ENCODE measurements around the gene C17orf58. TPM values are rescaled to one million over a fixed set of nuclear protein-coding genes. Genes with fewer than 3 reads are reported as not detected.

C17orf58 gene
- total and polyA plus RNA-seq, 2 of the 8 experiments (the other 6 are each of a cell fraction or from before 2014, with no cell fraction given): 22.6 to 24.1 TPM

- no peak for FAIRE-seq
- H2AK5ac ChIP-seq (ENCODE audit: low read depth, low read length): no peak overlapping the region
- H4K91ac ChIP-seq (replicated peaks; ENCODE audit: insufficient read length, low read length): no peak overlapping the region
- no peaks in the 10 kb centered on the region for H4K20me1 ChIP-seq (replicated peaks in 1 of 2; ENCODE audit: control insufficient read depth in 1 of 2, insufficient read depth in 2 of 2, low read length in 2 of 2)
- H3K9ac ChIP-seq (replicated peaks in 1 of 4; ENCODE audit: extremely low read depth in 1 of 4, low read depth in 3 of 4, low read length in 3 of 4): no peak overlapping the region
- no peak overlapping the region for H4K8ac ChIP-seq (ENCODE audit: extremely low read depth, insufficient read depth, low read length)
- 0 out of 2 replicates have a peak overlapping the region, but pooled peaks have one; percentile 72 for H2BK15ac ChIP-seq (ENCODE audit: low read length)
- CTCF ChIA-PET (ENCODE audit: partially characterized antibody): interaction anchor here (0.5 to 2.1 kb wide), 12 partner anchors 8 to 280 kb away, joined by 3 to 9 read pairs (median 3); partner anchors contain the start of gene C17orf58
- no peak overlapping the region for H3K4me3 ChIP-seq (ENCODE audit: extremely low read depth in 1 of 4, insufficient read depth in 2 of 4, low read depth in 3 of 4, low read length in 4 of 4)
- no peaks in the 10 kb centered on the region; a peak in 1 of 7 replicates for H3K4me1 ChIP-seq (replicated peaks in 1 of 4; ENCODE audit: control insufficient read depth in 3 of 4, insufficient read depth in 4 of 4, low read length in 3 of 4)
- H2BK20ac ChIP-seq (ENCODE audit: low read length): no peak overlapping the region
- no peaks in the 10 kb centered on the region for H3K79me1 ChIP-seq (ENCODE audit: low read depth, low read length)
- no peak overlapping the region for H3K27ac ChIP-seq (ENCODE audit: low read depth, low read length)
- H4K5ac ChIP-seq (ENCODE audit: insufficient read length, low read depth, low read length): no peak overlapping the region
- POLR2A ChIA-PET (ENCODE audit: partially characterized antibody): interaction anchor here (0.7 to 6.7 kb wide), 7 partner anchors 13 to 235 kb away, joined by 3 to 104 read pairs (median 3); partner anchors contain the start of gene KPNA2
- H3K27me3 ChIP-seq (replicated peaks in 1 of 4; ENCODE audit: control insufficient read depth in 3 of 4, extremely low read depth in 1 of 4, insufficient read depth in 3 of 4, low read length in 3 of 4): no peaks in the 10 kb centered on the region
- H3K79me2 ChIP-seq (ENCODE audit: control insufficient read depth in 1 of 2, insufficient read depth in 2 of 2, low read length in 2 of 2): no peaks in the 10 kb centered on the region
- 89% methylated on average over 11 of the region's 11 CpGs; no CpG with 5 or more reads in 1 of the 2 experiments for WGBS, 2 experiments (ENCODE audit: extremely low coverage in 1 of 2, insufficient coverage in 1 of 2, insufficient read length in 1 of 2, insufficient replicate concordance in 2 of 2, low coverage in 1 of 2, low lambda C conversion rate in 2 of 2, missing lambda C conversion rate in 1 of 2)
- no peak overlapping the region for H3K56ac ChIP-seq (replicated peaks; ENCODE audit: insufficient read length, low read depth, low read length)
- no peak overlapping the region for H2AFZ ChIP-seq (ENCODE audit: low read length)
- DNase-seq (ENCODE audit: low read depth in 1 of 2, low spot score in 2 of 2): no peak
- no peak overlapping the region for H2BK120ac ChIP-seq (replicated peaks; ENCODE audit: low read depth, low read length)
- H2BK12ac ChIP-seq (ENCODE audit: low read depth, low read length): no peak overlapping the region
- H3K23me2 ChIP-seq (ENCODE audit: low read depth, low read length): no peaks in the 10 kb centered on the region
- no peak overlapping the region for H3K18ac ChIP-seq (ENCODE audit: extremely low read depth, low read length)
- TF ChIP-seq YY1 (IDR thresholded peaks at IDR 0.05; ENCODE audit: low read depth, low read length) (no peak), BRCA1 (IDR thresholded peaks at IDR 0.05; ENCODE audit: low read depth, low read length) (no peak)
- no peaks in the 10 kb centered on the region for H3K9me3 ChIP-seq (ENCODE audit: insufficient read depth in 2 of 2, low read depth in 1 of 2, low read length in 1 of 2)
- H3K36me3 ChIP-seq (ENCODE audit: control insufficient read depth in 2 of 4, insufficient read depth in 4 of 4, low read length in 3 of 4): no peaks in the 10 kb centered on the region
- H2BK5ac ChIP-seq (ENCODE audit: low read depth, low read length): no peak overlapping the region
- H3K4ac ChIP-seq (replicated peaks; ENCODE audit: insufficient read length, low read depth, low read length): no peak overlapping the region
- H3K23ac ChIP-seq (ENCODE audit: insufficient read length): no peak overlapping the region
- H3K4me2 ChIP-seq (ENCODE audit: insufficient read depth in 1 of 2, low read depth in 2 of 2, low read length in 2 of 2): no peak overlapping the region
- no peak overlapping the region for H3K14ac ChIP-seq (ENCODE audit: insufficient read length)
Measured at GRCh38 chr17:68015081-68015723, 18.9 kb upstream of the C17orf58 start.

Data from H1 (cell line).